HepG2 (cell line): ENCODE data around the gene PRKRIP1. TPM values are rescaled to one million over a fixed set of nuclear protein-coding genes. Genes with fewer than 3 reads are reported as not detected.
"Not testable (repeated sequence)": the region's sequence is repeated elsewhere in the genome, so short reads cannot be mapped to it uniquely, and the experiment has no call there.

Experiments
- CREM ChIP-seq, 2 experiments: sonication (generic) in 1 of 2; formaldehyde crosslinking in 1 of 2; IDR thresholded peaks; 2 replicates each; pipeline versions ENCODE4 v1.4.0 to v1.6.1; 2016 to 2020; ENCODE audit warnings: antibody characterized with exemption in 1 of 2, mild to moderate bottlenecking in 1 of 2, missing genetic modification reagents in 1 of 2
- DMAP1 ChIP-seq: IDR thresholded peaks from 2 replicates; pipeline ENCODE4 v1.6.1; 2016
- ERF ChIP-seq: IDR thresholded peaks from 2 replicates; pipeline ENCODE4 v1.6.1; 2018; ENCODE audit warnings: missing biosample characterization, missing genetic modification reagents
- GATA4 ChIP-seq: sonication (generic); IDR thresholded peaks from 2 replicates; pipeline ENCODE4 v1.6.1; 2016; ENCODE audit warnings: antibody characterized with exemption, low read depth, borderline replicate concordance
- HMGXB4 ChIP-seq, 2 experiments: sonication (generic) in 1 of 2; formaldehyde crosslinking in 1 of 2; IDR thresholded peaks; 2 replicates each; pipeline versions ENCODE4 v1.4.0 to v1.6.1; 2018 to 2020; ENCODE audit warnings: missing genetic modification reagents in 2 of 2, borderline replicate concordance in 1 of 2, low read depth in 1 of 2, mild to moderate bottlenecking in 1 of 2, missing biosample characterization in 1 of 2
- KAT8 ChIP-seq: IDR thresholded peaks from 2 replicates; pipeline ENCODE4 v1.6.1; 2016; ENCODE audit warnings: missing genetic modification reagents, missing compliant biosample characterization
- KMT2A ChIP-seq: sonication (generic); formaldehyde crosslinking; IDR thresholded peaks from 2 replicates; pipeline ENCODE4 v1.4.0; 2020; ENCODE audit warnings: missing genetic modification reagents
- POGZ ChIP-seq: sonication (generic); formaldehyde crosslinking; IDR thresholded peaks from 2 replicates; pipeline ENCODE4 v1.4.0; 2020; ENCODE audit warnings: mild to moderate bottlenecking, missing genetic modification reagents
- RBFOX2 ChIP-seq: fragments of 200-400 bp; formaldehyde crosslinking; IDR thresholded peaks from 2 replicates; pipeline ENCODE4 v1.6.1; 2017; ENCODE audit warnings: low read depth, mild to moderate bottlenecking, low read length
- SPEN ChIP-seq: sonication (generic); formaldehyde crosslinking; IDR thresholded peaks from 2 replicates; pipeline ENCODE4 v1.5.1; 2020; ENCODE audit warnings: low read depth, mild to moderate bottlenecking, missing genetic modification reagents
- TEAD3 ChIP-seq: optimal IDR thresholded peaks from 2 replicates; pipeline ENCODE3; 2016; ENCODE audit warnings: borderline replicate concordance
- ZNF274 ChIP-seq: sonication (generic); formaldehyde crosslinking; IDR thresholded peaks from 2 replicates; pipeline ENCODE4 v1.5.1; 2020; ENCODE audit warnings: mild to moderate bottlenecking, missing genetic modification reagents
- ZNF792 ChIP-seq: IDR thresholded peaks from 2 replicates; pipeline ENCODE4 v1.6.1; 2016
- polyA plus RNA-seq, 8 experiments: library from polyadenylated mRNA; depleted of rRNA in 3 of 8; stranded (reverse) in 7 of 8; unstranded in 1 of 8; fragments of >200 nt; fragmentation: Illumina TruSeq in 4 of 8; extraction: Trizol in 4 of 8; gene quantifications; 2 replicates each; pipeline versions ENCODE4 v1.2.1 to v1.2.3, GENCODE V29; 2011 to 2016; ENCODE audit warnings: low read depth in 4 of 8, missing spikeins in 1 of 8, mixed read lengths in 1 of 8; ENCODE audit not compliant: insufficient read depth in 1 of 8
- total RNA-seq, 5 experiments: library from RNA; depleted of rRNA; stranded (reverse); fragments of >200 nt; fragmentation: Illumina TruSeq; extraction: Trizol; gene quantifications; 2 replicates each; pipeline ENCODE4 v1.2.3, GENCODE V29; 2016; ENCODE audit warnings: low read depth in 1 of 5
- TF ChIP-seq, protein P1 (sequence below): sonication (generic); formaldehyde crosslinking; IDR thresholded peaks from 2 replicates; pipeline ENCODE4 v1.4.0; 2020; ENCODE audit warnings: missing genetic modification reagents
- TF ChIP-seq, protein P2 (sequence below): sonication (generic); formaldehyde crosslinking; IDR thresholded peaks from 2 replicates; pipeline ENCODE4 v1.5.1; 2020; ENCODE audit warnings: mild to moderate bottlenecking, moderate library complexity, missing genetic modification reagents
- TF ChIP-seq, protein P3 (sequence below): sonication (generic); formaldehyde crosslinking; IDR thresholded peaks from 2 replicates; pipeline ENCODE4 v1.8.0; 2022; ENCODE audit warnings: low read depth, missing genetic modification reagents

The PRKRIP1 gene
- total and polyA plus RNA-seq, 2 of the 13 experiments (the other 11 are each of a cell fraction or from before 2014, with no cell fraction given), result 13.2 to 16.8 TPM

- peak; percentile 82 for TF ChIP-seq CREM (IDR thresholded peaks at IDR 0.05)
- not testable (repeated sequence) for TF ChIP-seq CREM (CRISPR knock-in tag; IDR thresholded peaks at IDR 0.05)
- peak; percentile 59 for TF ChIP-seq ERF (CRISPR knock-in tag)
- peak; percentile 74 for TF ChIP-seq KAT8 (CRISPR knock-in tag)
- TF ChIP-seq HMGXB4 (CRISPR knock-in tag; IDR thresholded peaks at IDR 0.05; ENCODE audit: borderline replicate concordance in 1 of 2, low read depth in 1 of 2), result peak; percentile 80 to 90
- TF ChIP-seq DMAP1 (CRISPR knock-in tag), result peak; percentile 86
- peak; percentile 82 for TF ChIP-seq SPEN
- peak; percentile 87 for TF ChIP-seq RBFOX2
- 0 out of 2 replicates have a peak, but pooled peaks have one; percentile 38 for TF ChIP-seq GATA4
- TF ChIP-seq ZNF792, result peak; percentile 41; the same call in 1 of the 2 replicates
- TF ChIP-seq, protein P1, sequence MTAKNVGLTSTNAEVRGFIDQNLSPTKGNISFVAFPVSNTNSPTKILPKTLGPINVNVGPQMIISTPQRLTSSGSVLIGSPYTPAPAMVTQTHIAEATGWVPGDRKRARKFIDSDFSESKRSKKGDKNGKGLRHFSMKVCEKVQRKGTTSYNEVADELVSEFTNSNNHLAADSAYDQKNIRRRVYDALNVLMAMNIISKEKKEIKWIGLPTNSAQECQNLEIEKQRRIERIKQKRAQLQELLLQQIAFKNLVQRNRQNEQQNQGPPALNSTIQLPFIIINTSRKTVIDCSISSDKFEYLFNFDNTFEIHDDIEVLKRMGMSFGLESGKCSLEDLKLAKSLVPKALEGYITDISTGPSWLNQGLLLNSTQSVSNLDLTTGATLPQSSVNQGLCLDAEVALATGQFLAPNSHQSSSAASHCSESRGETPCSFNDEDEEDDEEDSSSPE (CRISPR knock-in tag), result peak; percentile 60
- peak; percentile 72 for TF ChIP-seq POGZ (CRISPR knock-in tag)
- TF ChIP-seq TEAD3 (CRISPR knock-in tag), result peak; percentile 53
- TF ChIP-seq, protein P2, sequence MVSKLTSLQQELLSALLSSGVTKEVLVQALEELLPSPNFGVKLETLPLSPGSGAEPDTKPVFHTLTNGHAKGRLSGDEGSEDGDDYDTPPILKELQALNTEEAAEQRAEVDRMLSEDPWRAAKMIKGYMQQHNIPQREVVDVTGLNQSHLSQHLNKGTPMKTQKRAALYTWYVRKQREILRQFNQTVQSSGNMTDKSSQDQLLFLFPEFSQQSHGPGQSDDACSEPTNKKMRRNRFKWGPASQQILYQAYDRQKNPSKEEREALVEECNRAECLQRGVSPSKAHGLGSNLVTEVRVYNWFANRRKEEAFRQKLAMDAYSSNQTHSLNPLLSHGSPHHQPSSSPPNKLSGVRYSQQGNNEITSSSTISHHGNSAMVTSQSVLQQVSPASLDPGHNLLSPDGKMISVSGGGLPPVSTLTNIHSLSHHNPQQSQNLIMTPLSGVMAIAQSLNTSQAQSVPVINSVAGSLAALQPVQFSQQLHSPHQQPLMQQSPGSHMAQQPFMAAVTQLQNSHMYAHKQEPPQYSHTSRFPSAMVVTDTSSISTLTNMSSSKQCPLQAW (CRISPR knock-in tag), result peak; percentile 91
- peak; percentile 34; the same call in 1 of the 2 replicates for TF ChIP-seq KMT2A (CRISPR knock-in tag)
- TF ChIP-seq, protein P3, sequence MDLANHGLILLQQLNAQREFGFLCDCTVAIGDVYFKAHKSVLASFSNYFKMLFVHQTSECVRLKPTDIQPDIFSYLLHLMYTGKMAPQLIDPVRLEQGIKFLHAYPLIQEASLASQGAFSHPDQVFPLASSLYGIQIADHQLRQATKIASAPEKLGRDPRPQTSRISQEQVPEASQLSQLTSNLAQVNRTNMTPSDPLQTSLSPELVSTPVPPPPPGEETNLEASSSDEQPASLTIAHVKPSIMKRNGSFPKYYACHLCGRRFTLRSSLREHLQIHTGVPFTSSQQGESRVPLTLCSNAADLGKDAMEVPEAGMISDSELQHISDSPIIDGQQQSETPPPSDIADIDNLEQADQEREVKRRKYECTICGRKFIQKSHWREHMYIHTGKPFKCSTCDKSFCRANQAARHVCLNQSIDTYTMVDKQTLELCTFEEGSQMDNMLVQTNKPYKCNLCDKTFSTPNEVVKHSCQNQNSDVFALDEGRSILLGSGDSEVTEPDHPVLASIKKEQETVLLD (CRISPR knock-in tag), result 0 out of 2 replicates have a peak, but pooled peaks have one; percentile 53
- peak; percentile 62; the same call in 1 of the 2 replicates for TF ChIP-seq ZNF274 (CRISPR knock-in tag)
Observed at GRCh38 chr7:102363549-102364393, 32.4 kb upstream of the PRKRIP1 start (continued).
